ENCODE results near the gene MFF. TPM values are rescaled to one million over a fixed set of nuclear protein-coding genes. Genes with fewer than 3 reads are reported as not detected.

MFF gene
- total RNA-seq, 1 donor from 2014 or later: 57.2 TPM

DNA sequence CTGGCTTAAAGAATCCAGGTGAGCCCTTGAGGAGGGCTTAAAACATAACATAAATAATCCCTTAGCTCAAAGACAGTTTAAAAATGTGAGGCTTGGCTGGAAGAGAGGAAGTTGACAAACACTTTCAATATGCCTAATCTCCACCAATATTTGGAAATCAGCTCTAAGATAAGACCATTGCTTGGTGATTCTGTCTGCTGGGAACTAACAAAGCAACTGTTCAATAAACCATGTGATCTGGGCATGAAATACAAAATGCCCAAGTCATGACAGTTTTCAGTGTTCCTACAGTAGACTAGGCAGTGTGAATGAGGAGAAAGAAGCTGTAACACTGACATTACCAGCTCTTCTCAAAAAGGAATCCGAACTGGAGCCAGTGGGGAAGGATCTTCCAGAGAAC, 10.7 kb downstream of the MFF start:
- H3K4me3 ChIP-seq: no peak overlapping the region
- peaks cover 40% of the 10 kb centered on the region for H3K36me3 ChIP-seq
- peak; percentile 40 for ATAC-seq
- intact Hi-C loops (cut with DNase I): no loop called here
- no peak for DNase-seq
- H3K27me3 ChIP-seq: no peaks in the 10 kb centered on the region
- no peaks in the 10 kb centered on the region for H3K9me3 ChIP-seq
- no peak overlapping the region for H3K27ac ChIP-seq
- TF ChIP-seq, protein P1, sequence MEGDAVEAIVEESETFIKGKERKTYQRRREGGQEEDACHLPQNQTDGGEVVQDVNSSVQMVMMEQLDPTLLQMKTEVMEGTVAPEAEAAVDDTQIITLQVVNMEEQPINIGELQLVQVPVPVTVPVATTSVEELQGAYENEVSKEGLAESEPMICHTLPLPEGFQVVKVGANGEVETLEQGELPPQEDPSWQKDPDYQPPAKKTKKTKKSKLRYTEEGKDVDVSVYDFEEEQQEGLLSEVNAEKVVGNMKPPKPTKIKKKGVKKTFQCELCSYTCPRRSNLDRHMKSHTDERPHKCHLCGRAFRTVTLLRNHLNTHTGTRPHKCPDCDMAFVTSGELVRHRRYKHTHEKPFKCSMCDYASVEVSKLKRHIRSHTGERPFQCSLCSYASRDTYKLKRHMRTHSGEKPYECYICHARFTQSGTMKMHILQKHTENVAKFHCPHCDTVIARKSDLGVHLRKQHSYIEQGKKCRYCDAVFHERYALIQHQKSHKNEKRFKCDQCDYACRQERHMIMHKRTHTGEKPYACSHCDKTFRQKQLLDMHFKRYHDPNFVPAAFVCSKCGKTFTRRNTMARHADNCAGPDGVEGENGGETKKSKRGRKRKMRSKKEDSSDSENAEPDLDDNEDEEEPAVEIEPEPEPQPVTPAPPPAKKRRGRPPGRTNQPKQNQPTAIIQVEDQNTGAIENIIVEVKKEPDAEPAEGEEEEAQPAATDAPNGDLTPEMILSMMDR (IDR thresholded peaks at IDR 0.05): no peak
- no peaks in the 10 kb centered on the region for H3K4me1 ChIP-seq

DNA sequence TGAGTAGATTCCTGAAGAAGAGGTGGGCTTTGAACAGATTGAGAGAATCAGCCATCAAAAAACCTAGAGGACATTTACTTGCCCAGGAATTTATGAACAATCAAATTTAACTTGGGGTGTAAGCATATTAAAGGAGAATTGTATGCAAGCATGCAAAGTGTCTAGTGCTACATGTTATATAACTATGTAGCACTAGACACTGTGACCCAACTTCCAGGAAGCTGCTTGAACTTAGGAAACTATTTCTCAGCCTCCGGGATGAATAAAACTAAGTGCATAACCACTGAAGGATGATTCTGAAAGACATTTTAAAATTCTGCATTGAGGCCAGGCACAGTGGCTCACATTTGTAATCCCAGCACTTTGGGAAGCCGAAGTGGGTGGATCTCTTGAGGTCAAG, 12.4 kb downstream of the MFF start:
- intact Hi-C loops (cut with DNase I): no loop called here
- Histone ChIP-seq H3K36me3 (peaks cover 35% of the 10 kb centered on the region), H3K27ac (no peak overlapping the region), H3K9me3 (no peaks in the 10 kb centered on the region), H3K27me3 (no peaks in the 10 kb centered on the region), H3K4me1 (no peaks in the 10 kb centered on the region), H3K4me3 (no peak overlapping the region)
- TF ChIP-seq, protein P1 (IDR thresholded peaks at IDR 0.05): no peak
- no peak for ATAC-seq
- DNase-seq: no peak

DNA sequence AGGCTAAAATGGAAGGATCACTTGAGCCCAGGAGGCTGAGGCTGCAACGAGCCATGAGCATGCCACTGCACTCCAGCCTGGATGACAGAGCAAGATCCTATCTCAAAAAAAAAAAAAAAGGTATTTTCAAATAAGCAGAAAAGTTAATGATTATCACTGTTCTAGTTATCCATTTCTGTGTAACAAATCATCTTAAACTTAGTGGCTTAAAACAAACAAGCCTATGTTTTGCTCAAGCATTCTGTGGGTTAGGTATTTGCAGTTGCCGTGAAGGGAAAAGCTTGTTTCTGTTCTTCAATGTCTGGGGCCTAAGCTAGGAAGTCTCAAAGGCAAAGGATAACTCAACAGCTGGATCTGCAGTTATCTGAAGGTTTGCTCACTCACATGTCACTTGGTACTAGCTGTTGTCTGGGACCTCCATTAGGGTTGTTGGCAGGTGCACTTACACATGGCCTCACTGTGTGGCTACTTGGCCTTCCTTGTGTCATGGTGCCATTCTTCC, 14.1 kb downstream of the MFF start:
- no peak for ATAC-seq
- Histone ChIP-seq H3K27me3 (no peaks in the 10 kb centered on the region), H3K36me3 (peaks cover 33% of the 10 kb centered on the region), H3K4me1 (no peaks in the 10 kb centered on the region), H3K9me3 (no peaks in the 10 kb centered on the region), H3K27ac (no peak overlapping the region), H3K4me3 (no peak overlapping the region)
- TF ChIP-seq, protein P1 (IDR thresholded peaks at IDR 0.05): no peak
- intact Hi-C loops (cut with DNase I): no loop called here
- no peak for DNase-seq

DNA sequence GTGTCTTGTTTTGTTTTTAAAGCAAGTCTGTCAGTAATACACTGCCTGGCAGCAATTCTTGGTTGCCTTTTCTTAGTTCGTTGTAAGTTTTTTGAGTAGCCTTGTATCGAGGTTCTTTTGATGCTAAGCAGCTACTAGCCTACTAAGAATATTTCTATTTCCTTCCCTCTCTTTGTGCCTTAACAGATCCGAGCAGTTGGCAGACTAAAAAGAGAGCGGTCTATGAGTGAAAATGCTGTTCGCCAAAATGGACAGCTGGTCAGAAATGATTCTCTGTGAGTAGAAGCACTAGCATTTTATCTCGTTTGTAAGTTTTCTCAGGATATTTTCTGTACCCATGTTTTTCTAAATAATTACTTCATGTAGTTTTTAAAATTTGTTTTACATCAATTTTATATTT, 15.1 kb downstream of the MFF start:
- H3K9me3 ChIP-seq: no peaks in the 10 kb centered on the region
- DNase-seq (no peak), ATAC-seq (no peak)
- peaks cover 29% of the 10 kb centered on the region for H3K36me3 ChIP-seq
- intact Hi-C loops (cut with DNase I): no loop called here
- H3K4me3 ChIP-seq: no peak overlapping the region
- no peak overlapping the region for H3K27ac ChIP-seq
- TF ChIP-seq, protein P1 (IDR thresholded peaks at IDR 0.05): no peak
- no peaks in the 10 kb centered on the region for H3K27me3 ChIP-seq
- no peaks in the 10 kb centered on the region for H3K4me1 ChIP-seq

DNA sequence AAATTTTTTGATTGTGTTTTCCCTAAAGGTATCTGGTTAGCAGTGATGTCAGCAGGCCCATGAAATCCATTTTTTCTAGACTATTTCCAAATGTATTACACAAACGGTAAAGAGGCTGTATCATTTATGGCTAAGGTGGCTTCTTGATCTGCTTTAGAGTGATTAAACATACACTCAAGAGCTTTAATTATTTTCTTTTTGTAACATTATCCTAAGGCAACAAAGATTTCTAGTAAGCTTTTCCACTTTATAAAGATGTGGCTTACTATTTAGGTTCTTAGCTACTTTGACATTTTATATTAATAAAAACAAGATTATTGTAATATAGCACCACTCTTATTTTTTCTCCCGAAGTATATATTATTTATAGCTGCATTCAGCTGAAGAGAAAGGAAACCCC, 16.5 kb downstream of the MFF start:
- DNase-seq (no peak), ATAC-seq (no peak)
- Histone ChIP-seq H3K4me1 (no peaks in the 10 kb centered on the region), H3K36me3 (peaks cover 39% of the 10 kb centered on the region), H3K27me3 (no peaks in the 10 kb centered on the region), H3K9me3 (no peaks in the 10 kb centered on the region), H3K4me3 (no peak overlapping the region), H3K27ac (no peak overlapping the region)
- intact Hi-C loops (cut with DNase I): no loop called here
- TF ChIP-seq, protein P1 (IDR thresholded peaks at IDR 0.05): no peak

DNA sequence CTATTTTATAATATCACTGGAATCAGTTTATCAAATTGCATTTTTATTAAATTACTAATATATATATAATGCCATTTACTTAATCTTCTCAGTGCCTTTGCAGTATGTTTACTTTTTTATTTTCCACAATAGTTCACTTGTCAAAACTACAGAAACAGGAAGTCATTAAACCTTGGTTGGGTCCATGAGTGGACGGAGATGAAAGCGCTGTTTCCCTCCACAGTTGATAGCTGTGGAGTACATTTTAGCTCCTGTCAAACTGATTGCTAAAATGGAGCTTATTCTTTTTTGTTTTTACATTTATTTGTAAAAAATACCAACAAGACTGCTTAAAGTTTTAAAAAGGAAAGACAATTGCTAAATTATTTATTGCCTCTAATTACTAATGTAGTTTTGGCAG, 19.2 kb downstream of the MFF start:
- Histone ChIP-seq H3K4me1 (no peaks in the 10 kb centered on the region), H3K4me3 (no peak overlapping the region), H3K27ac (no peak overlapping the region), H3K36me3 (peaks cover 46% of the 10 kb centered on the region), H3K27me3 (no peaks in the 10 kb centered on the region), H3K9me3 (no peaks in the 10 kb centered on the region)
- intact Hi-C loops (cut with DNase I): no loop called here
- ATAC-seq (no peak), DNase-seq (no peak)
- TF ChIP-seq, protein P1 (IDR thresholded peaks at IDR 0.05): no peak

Measured in upper lobe of right lung (tissue), 1 donor.